A549 treated with ZK216348 at 1 μM for 4 hours (cell line): Measurements from ENCODE around the gene SMIM17. TPM values are rescaled to one million over a fixed set of nuclear protein-coding genes. Genes with fewer than 3 reads are reported as not detected.

ENCODE experiments used
- total RNA-seq: library from RNA; stranded (reverse); fragments of 200-300 nt; extraction: Qiagen RNA extraction; gene quantifications from 5 replicates; pipeline ENCODE4 v1.2.3, GENCODE V29; 2022; ENCODE audit warnings: low read depth

Gene SMIM17
- not detected in 5 replicates for total RNA-seq

GRCh38 chr19:56642711-56643459 lies at the start of gene SMIM17:
Gene SMIM17 (plus strand): TSS chr19:56643159. CDS start chr19:56645668, 2,509 bp downstream.

GRCh38 chr19:56594783-56595547 lies 48.0 kb upstream of the SMIM17 start, which contains the start of gene ZNF71:
Gene ZNF71 (plus strand): TSS chr19:56595302. CDS start chr19:56601559, 6,257 bp downstream.

GRCh38 chr19:56671613-56671994 lies 28.6 kb downstream of the SMIM17 start, which contains the start of gene ZNF835:
Gene ZNF835 (minus strand): TSS chr19:56671757. CDS start chr19:56665198, 6,559 bp downstream.

Other genes with a start within 250 kb of the SMIM17 start
- gene ZNF582, start 249.6 kb upstream of the SMIM17 start, total RNA-seq: 0.67 to 1.4 TPM (median 0.72 TPM) in 5 replicates
- gene ZNF583, start 238.8 kb upstream of the SMIM17 start, total RNA-seq: 1.8 to 3.0 TPM (median 2.3 TPM) in 5 replicates
- not detected in 5 replicates for gene ZNF667, start 165.8 kb upstream of the SMIM17 start, total RNA-seq
- 0.04 to 0.22 TPM (median 0.14 TPM) in 4 of 5 replicates, not detected in the other for gene ZNF471, start 135.3 kb upstream of the SMIM17 start, total RNA-seq
- gene ZFP28, start 104.2 kb upstream of the SMIM17 start, total RNA-seq: 3.3 to 4.7 TPM (median 4.1 TPM) in 5 replicates
- 1.4 to 1.7 TPM (median 1.6 TPM) in 5 replicates for gene ZNF470, start 75.7 kb upstream of the SMIM17 start, total RNA-seq
- 9.0 to 12.6 TPM (median 11.8 TPM) in 5 replicates for gene ZNF71, start 47.9 kb upstream of the SMIM17 start, total RNA-seq
- gene ZNF835, start 28.6 kb downstream of the SMIM17 start, total RNA-seq: not detected in 5 replicates
- gene PEG3, start 197.6 kb downstream of the SMIM17 start, total RNA-seq: not detected in 5 replicates
- not detected in 5 replicates for gene ZIM2, start 197.6 kb downstream of the SMIM17 start, total RNA-seq